ENCODE data around the gene TP53TG5. TPM values are rescaled to one million over a fixed set of nuclear protein-coding genes. Genes with fewer than 3 reads are reported as not detected.

Gene TP53TG5
- total and polyA plus RNA-seq, 10 of the 15 experiments (the other 5 are each of a cell fraction or from before 2014, with no cell fraction given) = 0.24 TPM; not detected in 9

GRCh38 chr20:45328451-45328850 is 49.7 kb downstream of the TP53TG5 start:
- DNase-seq (ENCODE audit: low read depth, low spot score) (no peak), FAIRE-seq (no peak), ATAC-seq (no peak)
- Histone ChIP-seq H3K9me3 (replicated peaks; ENCODE audit: control insufficient read depth, insufficient read depth, low read length) (no peaks in the 10 kb centered on the region), H3K27ac (ENCODE audit: control insufficient read depth, insufficient read depth) (no peak overlapping the region), H3K27me3 (replicated peaks in 1 of 2; ENCODE audit: control insufficient read depth in 2 of 2, insufficient read depth in 2 of 2, low read length in 1 of 2) (no peaks in the 10 kb centered on the region), H3K79me2 (ENCODE audit: control insufficient read depth, insufficient read depth, low read length) (no peaks in the 10 kb centered on the region), H3K4me2 (ENCODE audit: control insufficient read depth, insufficient read depth) (no peak overlapping the region), H3K4me1 (ENCODE audit: control insufficient read depth, insufficient read depth, low read length) (no peaks in the 10 kb centered on the region), H2AFZ (ENCODE audit: control insufficient read depth, low read depth, low read length) (no peak overlapping the region), H3K4me3 (no peak overlapping the region), H4K20me1 (ENCODE audit: control insufficient read depth, insufficient read depth) (no peaks in the 10 kb centered on the region; the same call in 1 of the 2 replicates), H3K36me3 (ENCODE audit: control insufficient read depth in 2 of 2, insufficient read depth in 2 of 2, low read length in 1 of 2) (no peaks in the 10 kb centered on the region; a peak in 1 of 4 replicates), H3K9ac (ENCODE audit: control insufficient read depth, insufficient read depth, low read length) (no peak overlapping the region)
- ChIA-PET RAD21 (ENCODE audit: unreplicated experiment) (interaction anchor here (2.3 kb wide), 1 partner anchor 108 kb away, joined by 5 read pairs; no protein-coding TSS in a partner anchor), CTCF (interaction anchor here (1.5 to 3.5 kb wide), 3 partner anchors 16 to 109 kb away, joined by 4 to 14 read pairs (median 4); no protein-coding TSS in a partner anchor), POLR2A (no interaction called here), SMC1A (ENCODE audit: uncharacterized antibody, unreplicated experiment) (interaction anchor here (1.0 kb wide), 1 partner anchor 18 kb away, joined by 5 read pairs; no protein-coding TSS in a partner anchor)
- intact Hi-C loops (cut with micrococcal nuclease; ENCODE audit: unreplicated experiment) (no loop called here), in situ Hi-C loops (cut with MboI) (no loop called here)
- 63% methylated on average over 4 of the region's 4 CpGs for WGBS (ENCODE audit: insufficient coverage, insufficient replicate concordance, low lambda C conversion rate, missing lambda C conversion rate)
- no TSS peak for BruUV-seq (replicated peaks)
- no peak for TF ChIP-seq SP1 (IDR thresholded peaks at IDR 0.05; ENCODE audit: low read depth, low read length)
- TF ChIP-seq ATF2 (IDR thresholded peaks at IDR 0.05; ENCODE audit: low read length) = no peak
- no peak for TF ChIP-seq ZNF687 (IDR thresholded peaks at IDR 0.05)
- no peak for TF ChIP-seq SMARCA5 (IDR thresholded peaks at IDR 0.05)
- TF ChIP-seq BACH1 (IDR thresholded peaks at IDR 0.05; ENCODE audit: borderline replicate concordance) = no peak
- no peak for TF ChIP-seq E2F8 (IDR thresholded peaks at IDR 0.05; ENCODE audit: low read depth, partially characterized antibody)
- no peak for TF ChIP-seq SREBF2 (IDR thresholded peaks at IDR 0.05; ENCODE audit: low read length)
- TF ChIP-seq SIX5 (IDR thresholded peaks at IDR 0.05; ENCODE audit: low read depth, low read length, severe bottlenecking) = no peak
- TF ChIP-seq LARP7 (IDR thresholded peaks at IDR 0.05) = no peak
- no peak for TF ChIP-seq SUZ12 (IDR thresholded peaks at IDR 0.05; ENCODE audit: unreplicated experiment)
- no peak for TF ChIP-seq ZBTB4 (CRISPR knock-in tag; IDR thresholded peaks at IDR 0.05)
- TF ChIP-seq JUNB (IDR thresholded peaks at IDR 0.05) = no peak

Measured in GM12878 (cell line).